IMR-90 (cell line): Measurements from ENCODE around the gene GJB4.

ENCODE experiments used
- BHLHE40 ChIP-seq: fragments of 150-350 bp; IDR thresholded peaks from 2 replicates; pipeline ENCODE4 v1.6.1; 2016; ENCODE audit warnings: mild to moderate bottlenecking, low read depth, low read length
- CEBPB ChIP-seq: IDR thresholded peaks from 2 replicates; pipeline ENCODE4 v1.6.1; 2012; ENCODE audit warnings: low read depth, low read length, improper control_type of control experiment
- CTCF ChIP-seq: conservative IDR thresholded peaks from 2 replicates; pipeline ENCODE4 v1.5.1; 2012; ENCODE audit warnings: mild to moderate bottlenecking, low read depth, low read length, improper control_type of control experiment
- MAFK ChIP-seq: IDR thresholded peaks from 2 replicates; pipeline ENCODE4 v1.6.1; 2012; ENCODE audit warnings: low read depth, low read length, improper control_type of control experiment
- POLR2A ChIP-seq: IDR thresholded peaks from 2 replicates; pipeline ENCODE4 v1.6.1; 2012; ENCODE audit warnings: mild to moderate bottlenecking, low read depth, low read length
- RAD21 ChIP-seq: IDR thresholded peaks from 2 replicates; pipeline ENCODE4 v1.6.1; 2012; ENCODE audit warnings: low read length, improper control_type of control experiment
- USF2 ChIP-seq: fragments of 150-350 bp; IDR thresholded peaks from 2 replicates; pipeline ENCODE4 v1.6.1; 2017; ENCODE audit warnings: mild to moderate bottlenecking, antibody characterized with exemption, low read length, low read depth

- TF ChIP-seq CTCF, result no peak
- no peak for TF ChIP-seq USF2
- TF ChIP-seq POLR2A, result no peak
- no peak for TF ChIP-seq MAFK
- TF ChIP-seq CEBPB, result no peak
- TF ChIP-seq BHLHE40, result no peak
- TF ChIP-seq RAD21, result no peak
Observed at GRCh38 chr1:34761776-34762307, 2.3 kb downstream of the GJB4 start.
